ENCODE data around the gene RFX1.
"Not testable (repeated sequence)": the region's sequence is repeated elsewhere in the genome, so short reads cannot be mapped to it uniquely, and the experiment has no call there.

DNA sequence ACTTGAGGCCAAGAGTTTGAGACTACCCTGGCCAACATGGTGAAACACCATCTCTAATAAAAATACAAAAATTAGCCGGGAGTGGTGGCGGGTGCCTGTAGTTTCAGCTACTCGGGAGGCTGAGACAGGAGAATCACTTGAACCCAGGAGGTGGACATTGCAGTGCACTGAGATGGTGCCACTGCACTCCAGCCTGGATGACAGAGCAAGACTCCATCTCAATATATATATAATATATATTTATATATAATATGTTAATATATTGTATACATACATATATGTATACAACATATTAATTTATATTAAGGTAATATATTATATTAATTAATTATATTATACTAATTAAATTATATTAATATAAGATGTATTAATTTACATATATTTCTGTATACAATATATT lies 13.6 kb upstream of the RFX1 start:
- TF ChIP-seq POLR2A, POLR2AphosphoS5 (IDR thresholded peaks at IDR 0.05): not testable (repeated sequence)
- TF ChIP-seq, protein P1, sequence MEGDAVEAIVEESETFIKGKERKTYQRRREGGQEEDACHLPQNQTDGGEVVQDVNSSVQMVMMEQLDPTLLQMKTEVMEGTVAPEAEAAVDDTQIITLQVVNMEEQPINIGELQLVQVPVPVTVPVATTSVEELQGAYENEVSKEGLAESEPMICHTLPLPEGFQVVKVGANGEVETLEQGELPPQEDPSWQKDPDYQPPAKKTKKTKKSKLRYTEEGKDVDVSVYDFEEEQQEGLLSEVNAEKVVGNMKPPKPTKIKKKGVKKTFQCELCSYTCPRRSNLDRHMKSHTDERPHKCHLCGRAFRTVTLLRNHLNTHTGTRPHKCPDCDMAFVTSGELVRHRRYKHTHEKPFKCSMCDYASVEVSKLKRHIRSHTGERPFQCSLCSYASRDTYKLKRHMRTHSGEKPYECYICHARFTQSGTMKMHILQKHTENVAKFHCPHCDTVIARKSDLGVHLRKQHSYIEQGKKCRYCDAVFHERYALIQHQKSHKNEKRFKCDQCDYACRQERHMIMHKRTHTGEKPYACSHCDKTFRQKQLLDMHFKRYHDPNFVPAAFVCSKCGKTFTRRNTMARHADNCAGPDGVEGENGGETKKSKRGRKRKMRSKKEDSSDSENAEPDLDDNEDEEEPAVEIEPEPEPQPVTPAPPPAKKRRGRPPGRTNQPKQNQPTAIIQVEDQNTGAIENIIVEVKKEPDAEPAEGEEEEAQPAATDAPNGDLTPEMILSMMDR (IDR thresholded peaks at IDR 0.05): not testable (repeated sequence)
